K562 (cell line): ENCODE measurements around the gene ALOXE3. TPM values are rescaled to one million over a fixed set of nuclear protein-coding genes. Genes with fewer than 3 reads are reported as not detected.
A peak's percentile ranks its signal among the peaks of the same experiment; 100 is the strongest.

ENCODE experiments used
- ASH1L ChIP-seq: fragments of 450-650 bp; IDR thresholded peaks from 2 replicates; pipeline ENCODE4 v1.6.1; 2018; ENCODE audit warnings: borderline replicate concordance, mild to moderate bottlenecking, low read depth; ENCODE audit not compliant: partially characterized antibody
- ATF7 ChIP-seq: fragments of 450-650 bp; IDR thresholded peaks from 2 replicates; pipeline ENCODE4 v1.7.1; 2014; ENCODE audit warnings: mild to moderate bottlenecking, moderate library complexity
- BRF1 ChIP-seq: IDR thresholded peaks from 3 replicates; pipeline ENCODE4 v1.6.1; 2011; ENCODE audit warnings: borderline replicate concordance, mild to moderate bottlenecking; ENCODE audit not compliant: insufficient read length; ENCODE audit errors: extremely low read depth
- CAMTA2 ChIP-seq: fragments of 250-450 bp; sonication (Bioruptor Pico); conservative IDR thresholded peaks from 2 replicates; pipeline ENCODE4 v1.5.1; 2022
- CTCFL ChIP-seq: IDR thresholded peaks from 2 replicates; pipeline ENCODE4 v1.6.1; 2011; ENCODE audit warnings: borderline replicate concordance, low read depth, mild to moderate bottlenecking, moderate library complexity, low read length; ENCODE audit not compliant: insufficient read depth, poor library complexity, severe bottlenecking
- HDAC3 ChIP-seq: fragments of 450-650 bp; IDR thresholded peaks from 2 replicates; pipeline ENCODE4 v1.6.1; 2018; ENCODE audit warnings: borderline replicate concordance, mild to moderate bottlenecking, moderate library complexity; ENCODE audit not compliant: partially characterized antibody
- KLF16 ChIP-seq: IDR thresholded peaks from 2 replicates; pipeline ENCODE4 v1.6.1; 2016; ENCODE audit warnings: antibody characterized with exemption
- MTA1 ChIP-seq: fragments of 450-650 bp; IDR thresholded peaks from 2 replicates; pipeline ENCODE4 v1.6.1; 2017; ENCODE audit warnings: borderline replicate concordance
- MTA2 ChIP-seq: fragments of 450-650 bp; IDR thresholded peaks from 2 replicates; pipeline ENCODE4 v1.6.1; 2016; ENCODE audit warnings: low read depth
- NR2C2 ChIP-seq, 2 experiments: fragments of 200-800 bp in 1 of 2; sonication (Bioruptor generic) in 1 of 2; sonication (generic) in 1 of 2; formaldehyde crosslinking in 1 of 2; IDR thresholded peaks; 2 replicates each; pipeline versions ENCODE4 v1.6.1 to v1.8.0; 2016 to 2022; ENCODE audit warnings: mild to moderate bottlenecking in 1 of 2, missing compliant biosample characterization in 1 of 2, missing genetic modification characterization in 1 of 2, missing genetic modification reagents in 1 of 2
- NR4A1 ChIP-seq, 2 experiments: fragments of 250-450 bp in 1 of 2; fragments of 450-650 bp in 1 of 2; sonication (Bioruptor Pico) in 1 of 2; IDR thresholded peaks; 2 replicates each; pipeline versions ENCODE4 v1.4.0 to v1.6.1; 2016 to 2020; ENCODE audit warnings: mild to moderate bottlenecking in 2 of 2, missing compliant biosample characterization in 1 of 2, missing genetic modification characterization in 1 of 2, moderate library complexity in 1 of 2
- ZFP1 ChIP-seq: fragments of 450-650 bp; formaldehyde crosslinking; IDR thresholded peaks from 2 replicates; pipeline ENCODE4 v1.4.0; 2020; ENCODE audit warnings: mild to moderate bottlenecking, mixed read lengths
- ZFX ChIP-seq: sonication (generic); formaldehyde crosslinking; IDR thresholded peaks from 2 replicates; pipeline ENCODE4 v1.8.0; 2022; ENCODE audit warnings: mild to moderate bottlenecking, missing genetic modification reagents, moderate library complexity
- ZNF165 ChIP-seq: fragments of 250-450 bp; sonication (Bioruptor Pico); IDR thresholded peaks from 2 replicates; pipeline ENCODE4 v1.4.0; 2020; ENCODE audit warnings: borderline replicate concordance
- ZNF445 ChIP-seq: fragments of 250-450 bp; sonication (Bioruptor Pico); IDR thresholded peaks from 2 replicates; pipeline ENCODE4 v1.4.0; 2020; ENCODE audit warnings: low read depth, mild to moderate bottlenecking, moderate library complexity
- ZSCAN29 ChIP-seq: fragments of 450-650 bp; IDR thresholded peaks from 2 replicates; pipeline ENCODE4 v1.6.1; 2017
- polyA plus RNA-seq, 8 experiments: library from polyadenylated mRNA; depleted of rRNA in 4 of 8; stranded (reverse) in 5 of 8; unstranded in 3 of 8; fragments of >200 nt; fragmentation: Nextera tagmentation in 2 of 8; fragmentation: Illumina TruSeq in 1 of 8; extraction: Ambion mirVana in 2 of 8; extraction: Trizol in 1 of 8; gene quantifications; 2 replicates each; pipeline versions ENCODE4 v1.2.1 to v1.2.3, GENCODE V29; 2011 to 2014; ENCODE audit warnings: inconsistent platforms in 1 of 8, missing spikeins in 1 of 8
- total RNA-seq, 7 experiments: library from RNA; depleted of rRNA in 6 of 7; stranded (reverse); fragments of >200 nt in 6 of 7; fragmentation: Illumina TruSeq in 2 of 7; extraction: Trizol in 2 of 7; gene quantifications; 2 replicates each; pipeline versions ENCODE4 v1.2.1 to v1.2.3, GENCODE V29; 2011 to 2021; ENCODE audit warnings: low replicate concordance in 1 of 7
- TF ChIP-seq, protein P1 (sequence below), 2 experiments: fragments of 450-650 bp; IDR thresholded peaks; 2 replicates each; pipeline ENCODE4 v1.6.1; 2016
- TF ChIP-seq, protein P2 (sequence below): sonication (generic); formaldehyde crosslinking; IDR thresholded peaks from 2 replicates; pipeline ENCODE4 v1.5.0; 2020; ENCODE audit warnings: missing genetic modification reagents
- TF ChIP-seq, protein P3 (sequence below): fragments of 450-650 bp; IDR thresholded peaks from 2 replicates; pipeline ENCODE4 v1.6.1; 2018; ENCODE audit warnings: mild to moderate bottlenecking, low read depth; ENCODE audit not compliant: partially characterized antibody

Gene ALOXE3
- total and polyA plus RNA-seq, 9 of the 15 experiments (the other 6 are each of a cell fraction or from before 2014, with no cell fraction given): 0.04 TPM; not detected in 8

GRCh38 chr17:8138672-8139371 lies 20.5 kb upstream of the ALOXE3 start (continued):
- peak; percentile 57 for TF ChIP-seq CTCFL
- TF ChIP-seq ZFX (CRISPR knock-in tag): peak; percentile 30; the same call in 1 of the 2 replicates
- no peak for TF ChIP-seq MTA1
- TF ChIP-seq MTA2: no peak
- TF ChIP-seq, protein P1, sequence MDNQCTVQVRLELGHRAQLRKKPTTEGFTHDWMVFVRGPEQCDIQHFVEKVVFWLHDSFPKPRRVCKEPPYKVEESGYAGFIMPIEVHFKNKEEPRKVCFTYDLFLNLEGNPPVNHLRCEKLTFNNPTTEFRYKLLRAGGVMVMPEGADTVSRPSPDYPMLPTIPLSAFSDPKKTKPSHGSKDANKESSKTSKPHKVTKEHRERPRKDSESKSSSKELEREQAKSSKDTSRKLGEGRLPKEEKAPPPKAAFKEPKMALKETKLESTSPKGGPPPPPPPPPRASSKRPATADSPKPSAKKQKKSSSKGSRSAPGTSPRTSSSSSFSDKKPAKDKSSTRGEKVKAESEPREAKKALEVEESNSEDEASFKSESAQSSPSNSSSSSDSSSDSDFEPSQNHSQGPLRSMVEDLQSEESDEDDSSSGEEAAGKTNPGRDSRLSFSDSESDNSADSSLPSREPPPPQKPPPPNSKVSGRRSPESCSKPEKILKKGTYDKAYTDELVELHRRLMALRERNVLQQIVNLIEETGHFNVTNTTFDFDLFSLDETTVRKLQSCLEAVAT (IDR thresholded peaks at IDR 0.05): no peak
- TF ChIP-seq KLF16: peak; percentile 98
- TF ChIP-seq ZNF445 (CRISPR knock-in tag): no peak
- TF ChIP-seq ZSCAN29: peak; percentile 17; the same call in 1 of the 2 replicates
- TF ChIP-seq, protein P2, sequence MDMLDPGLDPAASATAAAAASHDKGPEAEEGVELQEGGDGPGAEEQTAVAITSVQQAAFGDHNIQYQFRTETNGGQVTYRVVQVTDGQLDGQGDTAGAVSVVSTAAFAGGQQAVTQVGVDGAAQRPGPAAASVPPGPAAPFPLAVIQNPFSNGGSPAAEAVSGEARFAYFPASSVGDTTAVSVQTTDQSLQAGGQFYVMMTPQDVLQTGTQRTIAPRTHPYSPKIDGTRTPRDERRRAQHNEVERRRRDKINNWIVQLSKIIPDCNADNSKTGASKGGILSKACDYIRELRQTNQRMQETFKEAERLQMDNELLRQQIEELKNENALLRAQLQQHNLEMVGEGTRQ (CRISPR knock-in tag): no peak
- TF ChIP-seq NR2C2 (CRISPR knock-in tag; IDR thresholded peaks at IDR 0.05): no peak
- TF ChIP-seq NR2C2 (tag; IDR thresholded peaks at IDR 0.05): no peak
- TF ChIP-seq ASH1L: no peak
- TF ChIP-seq ATF7: peak; percentile 77
- no peak for TF ChIP-seq HDAC3
- TF ChIP-seq, protein P3, sequence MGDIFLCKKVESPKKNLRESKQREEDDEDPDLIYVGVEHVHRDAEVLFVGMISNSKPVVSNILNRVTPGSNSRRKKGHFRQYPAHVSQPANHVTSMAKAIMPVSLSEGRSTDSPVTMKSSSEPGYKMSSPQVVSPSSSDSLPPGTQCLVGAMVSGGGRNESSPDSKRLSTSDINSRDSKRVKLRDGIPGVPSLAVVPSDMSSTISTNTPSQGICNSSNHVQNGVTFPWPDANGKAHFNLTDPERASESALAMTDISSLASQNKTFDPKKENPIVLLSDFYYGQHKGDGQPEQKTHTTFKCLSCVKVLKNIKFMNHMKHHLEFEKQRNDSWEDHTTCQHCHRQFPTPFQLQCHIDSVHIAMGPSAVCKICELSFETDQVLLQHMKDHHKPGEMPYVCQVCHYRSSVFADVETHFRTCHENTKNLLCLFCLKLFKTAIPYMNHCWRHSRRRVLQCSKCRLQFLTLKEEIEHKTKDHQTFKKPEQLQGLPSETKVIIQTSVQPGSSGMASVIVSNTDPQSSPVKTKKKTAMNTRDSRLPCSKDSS: no peak
- no peak for TF ChIP-seq NR4A1 (CRISPR knock-in tag; IDR thresholded peaks at IDR 0.05)
- no peak for TF ChIP-seq NR4A1 (tag; IDR thresholded peaks at IDR 0.05)
- TF ChIP-seq ZNF165: no peak
- no peak for TF ChIP-seq ZFP1 (CRISPR knock-in tag)
- TF ChIP-seq CAMTA2 (CRISPR knock-in tag): no peak
- peak; percentile 32 for TF ChIP-seq BRF1
